Measurements from ENCODE around the gene SARS2. TPM values are rescaled to one million over a fixed set of nuclear protein-coding genes. Genes with fewer than 3 reads are reported as not detected.
A peak's percentile ranks its signal among the peaks of the same experiment; 100 is the strongest.
"Not testable (repeated sequence)": the region's sequence is repeated elsewhere in the genome, so short reads cannot be mapped to it uniquely, and the experiment has no call there.

Gene SARS2
- total RNA-seq, 1 donor from 2014 or later, result 11.5 TPM

DNA sequence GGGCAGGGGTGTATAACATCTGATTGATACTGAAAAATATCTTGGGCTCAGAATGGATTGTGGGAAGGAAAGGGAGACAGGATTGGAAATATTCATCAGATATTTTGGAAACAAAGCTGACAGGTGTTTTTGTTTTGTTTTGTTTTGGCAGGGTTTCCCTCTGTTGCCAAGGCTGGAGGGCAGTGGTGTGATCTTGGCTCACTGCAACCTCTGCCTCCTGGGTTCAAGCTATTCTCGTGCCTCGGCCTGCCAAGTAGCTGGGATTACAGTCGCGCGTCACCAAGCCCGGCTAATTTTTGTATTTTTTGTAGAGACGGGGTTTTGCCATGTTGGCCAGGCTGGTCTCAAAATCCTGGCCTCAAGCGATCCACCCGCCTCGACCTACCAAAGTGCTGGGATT, 57.2 kb downstream of the SARS2 start:
- not testable (repeated sequence) for H3K27me3 ChIP-seq (ENCODE audit: control insufficient read depth in 3 of 3, insufficient read depth in 3 of 3, low read length in 3 of 3); H3K27ac ChIP-seq (ENCODE audit: low read depth, low read length); H3K36me3 ChIP-seq (ENCODE audit: control insufficient read depth in 3 of 3, insufficient read depth in 3 of 3, low read length in 3 of 3); H3K4me3 ChIP-seq (ENCODE audit: low read length in 3 of 3); H3K9ac ChIP-seq (ENCODE audit: low read depth in 1 of 3, low read length in 3 of 3); H3K9me3 ChIP-seq (ENCODE audit: control insufficient read depth in 3 of 3, low read length in 3 of 3)
- peaks cover 15 to 19% (median 19%) of the 10 kb centered on the region in 3 donors for H3K4me1 ChIP-seq (ENCODE audit: control insufficient read depth in 3 of 3, insufficient read depth in 3 of 3, low read length in 3 of 3)

- H3K4me1 ChIP-seq (ENCODE audit: control insufficient read depth in 3 of 3, insufficient read depth in 3 of 3, low read length in 3 of 3), result peaks cover 13 to 16% (median 15%) of the 10 kb centered on the region in 3 donors
- H3K27me3 ChIP-seq (ENCODE audit: control insufficient read depth in 3 of 3, insufficient read depth in 3 of 3, low read length in 3 of 3), result no peaks in the 10 kb centered on the region
- no peaks in the 10 kb centered on the region for H3K36me3 ChIP-seq (ENCODE audit: control insufficient read depth in 3 of 3, insufficient read depth in 3 of 3, low read length in 3 of 3)
- H3K4me3 ChIP-seq (ENCODE audit: low read length in 3 of 3), result no peak overlapping the region
- no peak overlapping the region for H3K27ac ChIP-seq (ENCODE audit: low read depth, low read length)
- H3K9me3 ChIP-seq (ENCODE audit: control insufficient read depth in 3 of 3, low read length in 3 of 3), result no peaks in the 10 kb centered on the region
- H3K9ac ChIP-seq (ENCODE audit: low read depth in 1 of 3, low read length in 3 of 3), result no peak overlapping the region
These were observed 60.0 kb downstream of the SARS2 start for GRCh38 chr19:38870612-38871011.

GRCh38 chr19:38869836-38870607, 60.5 kb downstream of the SARS2 start:
- no peaks in the 10 kb centered on the region for H3K27me3 ChIP-seq (ENCODE audit: control insufficient read depth in 3 of 3, insufficient read depth in 3 of 3, low read length in 3 of 3)
- H3K4me1 ChIP-seq (ENCODE audit: control insufficient read depth in 3 of 3, insufficient read depth in 3 of 3, low read length in 3 of 3), result peaks cover 13 to 16% (median 15%) of the 10 kb centered on the region in 3 donors
- peak overlapping the region; percentile 61 to 77 (median 67) for H3K9ac ChIP-seq (ENCODE audit: low read depth in 1 of 3, low read length in 3 of 3)
- H3K4me3 ChIP-seq (ENCODE audit: low read length in 3 of 3), result peak overlapping the region; percentile 75 to 77 (median 77)
- H3K9me3 ChIP-seq (ENCODE audit: control insufficient read depth in 3 of 3, low read length in 3 of 3), result no peaks in the 10 kb centered on the region
- no peak overlapping the region for H3K27ac ChIP-seq (ENCODE audit: low read depth, low read length)
- no peaks in the 10 kb centered on the region for H3K36me3 ChIP-seq (ENCODE audit: control insufficient read depth in 3 of 3, insufficient read depth in 3 of 3, low read length in 3 of 3)

DNA sequence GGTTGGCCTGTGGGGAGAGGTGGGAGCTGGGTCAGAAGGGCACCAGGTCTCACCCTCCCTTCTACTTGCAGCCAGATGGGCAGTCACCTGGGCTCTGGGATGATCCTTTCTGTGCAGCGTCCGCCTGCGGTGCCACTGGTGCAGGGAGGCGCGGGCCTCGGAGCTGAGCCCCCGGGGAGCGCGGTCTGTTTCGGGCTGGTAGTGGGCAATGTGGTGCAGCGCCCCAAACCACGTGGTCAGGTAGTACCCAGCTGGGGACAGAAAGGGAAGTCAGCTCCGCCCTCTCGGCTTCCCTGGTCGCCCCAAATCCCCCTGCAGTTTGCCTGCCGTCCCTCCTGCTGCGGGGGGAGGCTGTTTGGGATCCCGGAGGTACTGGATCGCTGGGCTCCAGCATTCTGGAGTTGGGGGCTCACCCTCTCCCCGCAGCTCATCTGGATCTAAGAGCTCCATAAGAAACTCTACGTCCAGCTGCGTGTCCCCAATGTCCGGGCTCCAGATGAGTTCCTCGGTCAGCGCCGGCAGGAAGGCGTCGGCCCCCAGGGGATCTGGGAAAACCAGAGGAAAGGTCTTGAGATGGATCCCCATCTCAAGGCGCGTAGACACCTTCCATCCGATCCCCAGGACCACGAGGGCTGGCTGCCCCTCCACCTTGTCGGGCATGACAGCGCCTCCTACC, 61.3 kb downstream of the SARS2 start:
- Histone ChIP-seq H3K36me3 (ENCODE audit: control insufficient read depth in 3 of 3, insufficient read depth in 3 of 3, low read length in 3 of 3) (no peaks in the 10 kb centered on the region), H3K9me3 (ENCODE audit: control insufficient read depth in 3 of 3, low read length in 3 of 3) (no peaks in the 10 kb centered on the region), H3K4me1 (ENCODE audit: control insufficient read depth in 3 of 3, insufficient read depth in 3 of 3, low read length in 3 of 3) (peaks cover 13 to 16% (median 15%) of the 10 kb centered on the region in 3 donors), H3K4me3 (ENCODE audit: low read length in 3 of 3) (peak overlapping the region; percentile 75 to 77 (median 77)), H3K27me3 (ENCODE audit: control insufficient read depth in 3 of 3, insufficient read depth in 3 of 3, low read length in 3 of 3) (no peaks in the 10 kb centered on the region), H3K27ac (ENCODE audit: low read depth, low read length) (no peak overlapping the region), H3K9ac (ENCODE audit: low read depth in 1 of 3, low read length in 3 of 3) (peak overlapping the region; percentile 57 to 77 (median 67))

GRCh38 chr19:38868551-38868950, 62.0 kb downstream of the SARS2 start:
- no peaks in the 10 kb centered on the region for H3K27me3 ChIP-seq (ENCODE audit: control insufficient read depth in 3 of 3, insufficient read depth in 3 of 3, low read length in 3 of 3)
- H3K27ac ChIP-seq (ENCODE audit: low read depth, low read length), result no peak overlapping the region
- no peak overlapping the region for H3K4me3 ChIP-seq (ENCODE audit: low read length in 3 of 3)
- no peaks in the 10 kb centered on the region for H3K36me3 ChIP-seq (ENCODE audit: control insufficient read depth in 3 of 3, insufficient read depth in 3 of 3, low read length in 3 of 3)
- no peaks in the 10 kb centered on the region for H3K9me3 ChIP-seq (ENCODE audit: control insufficient read depth in 3 of 3, low read length in 3 of 3)
- H3K4me1 ChIP-seq (ENCODE audit: control insufficient read depth in 3 of 3, insufficient read depth in 3 of 3, low read length in 3 of 3), result peaks cover 13 to 16% (median 13%) of the 10 kb centered on the region in 3 donors
- no peak overlapping the region for H3K9ac ChIP-seq (ENCODE audit: low read depth in 1 of 3, low read length in 3 of 3)

DNA sequence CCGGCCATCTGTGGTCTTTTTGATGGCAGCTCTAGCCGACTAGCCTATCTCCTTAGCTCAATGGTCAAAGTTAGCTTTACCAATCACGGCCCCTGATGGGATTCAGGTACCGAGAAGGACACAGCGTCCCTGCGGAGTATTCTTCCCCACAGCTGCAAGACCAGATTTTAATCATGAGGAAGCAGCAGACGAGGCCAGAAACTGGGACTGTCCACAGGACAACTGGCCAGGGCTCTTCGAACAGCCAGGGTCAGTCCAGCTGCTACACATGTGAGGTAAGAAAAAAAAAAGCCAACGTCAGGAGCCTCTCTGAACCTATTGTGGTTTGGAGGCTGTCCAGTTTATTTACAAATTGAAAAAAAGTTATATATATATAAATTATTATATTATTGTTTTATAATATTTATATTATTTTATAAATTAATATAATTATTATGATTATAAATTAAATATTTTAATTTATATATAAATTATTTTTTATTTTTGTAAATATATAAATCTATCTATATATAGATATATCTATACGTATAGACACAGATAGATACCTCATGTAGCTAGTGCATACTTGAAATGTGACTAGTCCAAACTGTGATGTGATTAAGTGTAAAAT, 63.3 kb downstream of the SARS2 start:
- H3K9ac ChIP-seq (ENCODE audit: low read depth in 1 of 3, low read length in 3 of 3), result no peak overlapping the region
- no peaks in the 10 kb centered on the region for H3K27me3 ChIP-seq (ENCODE audit: control insufficient read depth in 3 of 3, insufficient read depth in 3 of 3, low read length in 3 of 3)
- no peak overlapping the region for H3K27ac ChIP-seq (ENCODE audit: low read depth, low read length)
- H3K4me1 ChIP-seq (ENCODE audit: control insufficient read depth in 3 of 3, insufficient read depth in 3 of 3, low read length in 3 of 3), result peaks cover 19 to 21% (median 21%) of the 10 kb centered on the region in 3 donors
- no peak overlapping the region for H3K4me3 ChIP-seq (ENCODE audit: low read length in 3 of 3)
- H3K9me3 ChIP-seq (ENCODE audit: control insufficient read depth in 3 of 3, low read length in 3 of 3), result no peaks in the 10 kb centered on the region
- H3K36me3 ChIP-seq (ENCODE audit: control insufficient read depth in 3 of 3, insufficient read depth in 3 of 3, low read length in 3 of 3), result no peaks in the 10 kb centered on the region

Other genes with a start within 250 kb of the SARS2 start
- gene CAPN12, start 186.3 kb downstream of the SARS2 start, total RNA-seq, result 0.52 TPM
- gene LGALS7, start 157.2 kb downstream of the SARS2 start, total RNA-seq, result 1.0 TPM
- not detected for gene LGALS7B, start 141.6 kb downstream of the SARS2 start, total RNA-seq
- not detected for gene LGALS4, start 117.8 kb downstream of the SARS2 start, total RNA-seq
- 36.5 TPM for gene ECH1, start 99.0 kb downstream of the SARS2 start, total RNA-seq
- gene HNRNPL, start 80.8 kb downstream of the SARS2 start, total RNA-seq, result 195 TPM
- 3.7 TPM for gene RINL, start 52.5 kb downstream of the SARS2 start, total RNA-seq
- gene SIRT2, start 31.1 kb downstream of the SARS2 start, total RNA-seq, result 125 TPM
- 4.7 TPM for gene NFKBIB, start 30.8 kb downstream of the SARS2 start, total RNA-seq
- 1.0 TPM for gene CCER2, start 18.6 kb downstream of the SARS2 start, total RNA-seq
- 21.9 TPM for gene MRPS12, start 181 bp upstream of the SARS2 start, total RNA-seq
- gene FBXO17, start 45.0 kb upstream of the SARS2 start, total RNA-seq, result 15.1 TPM
- gene FBXO27, start 101.8 kb upstream of the SARS2 start, total RNA-seq, result 1.0 TPM
- gene ACP7, start 153.6 kb upstream of the SARS2 start, total RNA-seq, result not detected
- 2.1 TPM for gene PAK4, start 195.0 kb upstream of the SARS2 start, total RNA-seq

Measured in skeletal muscle tissue (tissue), 4 donors.